Stimulated activated CD4-positive, alpha-beta T cell treated with anti-CD3 and anti-CD28 coated beads, TNF-alpha, amount 100 ng/mL, for 4 hours (primary cell): ENCODE results near the gene ISL2.
"Not testable (repeated sequence)": the region's sequence is repeated elsewhere in the genome, so short reads cannot be mapped to it uniquely, and the experiment has no call there.

ENCODE experiments used
- DNase-seq, 3 experiments: peaks; one replicate each; pipeline ENCODE4 v3.0.0-alpha.2; 2020; ENCODE audit warnings: low read depth in 3 of 3

ISL2 gene

DNA sequence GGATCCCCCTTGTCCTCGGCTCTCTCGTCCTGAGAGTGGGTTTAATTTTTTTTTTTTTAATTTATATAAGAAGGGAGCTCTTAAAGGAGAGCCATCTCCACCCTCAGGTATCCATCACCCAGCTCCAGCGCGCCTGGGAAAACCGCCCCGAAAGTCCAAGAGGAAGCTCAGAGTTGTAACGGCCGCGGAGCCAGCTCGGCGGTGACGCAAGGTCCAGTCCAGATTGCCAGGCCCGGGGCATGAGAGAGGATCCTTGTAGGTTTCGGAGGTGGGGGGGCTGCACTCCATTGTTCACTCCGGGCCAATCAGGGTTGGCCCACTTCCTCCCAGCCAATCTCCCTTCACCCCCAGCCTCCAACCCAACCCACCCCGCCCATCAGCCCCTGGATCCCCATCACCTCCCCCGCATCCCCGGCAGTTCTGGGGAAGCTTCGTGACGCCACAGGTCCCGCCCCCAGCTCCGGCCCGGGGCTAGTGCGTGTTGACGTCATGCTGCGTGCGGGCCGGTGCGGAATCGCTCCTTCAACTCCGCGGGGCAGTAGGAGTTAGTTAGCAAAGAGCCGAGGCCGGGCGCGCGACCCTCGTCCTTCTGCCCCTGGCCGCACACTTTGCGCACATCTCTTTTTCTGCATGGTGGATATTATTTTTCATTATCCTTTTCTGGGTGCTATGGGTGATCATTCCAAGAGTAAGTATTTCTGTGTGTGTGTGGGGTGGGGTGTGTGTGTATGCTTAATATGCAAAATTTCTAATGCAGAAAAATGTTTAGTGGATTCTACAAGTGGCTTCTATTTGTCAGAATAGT is at the start of gene ISL2:
Gene ISL2 (plus strand): TSS at position 520 of the 805 bp plus-strand sequence. CDS start 111 bp downstream, at position 631.
- DNase-seq = peak in 2 of 3 experiments; percentile 26 to 45

DNA sequence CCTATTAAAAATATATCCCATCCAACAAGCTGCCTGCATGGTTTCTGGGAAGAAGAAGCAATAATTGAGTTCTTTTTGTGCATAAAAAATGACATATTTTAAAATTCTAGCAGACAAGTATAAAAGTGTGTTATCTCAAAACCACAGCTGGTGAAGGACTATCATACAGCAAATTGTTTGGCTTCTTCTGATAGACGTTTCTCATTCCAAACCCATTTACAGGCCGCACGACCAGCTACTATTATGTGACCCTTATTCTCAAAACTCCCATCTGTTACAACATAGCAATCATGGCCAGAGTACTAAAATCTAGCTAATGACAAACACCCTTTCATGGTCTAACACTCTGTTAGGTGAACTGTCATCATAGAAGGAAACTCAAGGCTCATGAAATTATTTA is 47.0 kb upstream of the ISL2 start:
- no peak for DNase-seq

DNA sequence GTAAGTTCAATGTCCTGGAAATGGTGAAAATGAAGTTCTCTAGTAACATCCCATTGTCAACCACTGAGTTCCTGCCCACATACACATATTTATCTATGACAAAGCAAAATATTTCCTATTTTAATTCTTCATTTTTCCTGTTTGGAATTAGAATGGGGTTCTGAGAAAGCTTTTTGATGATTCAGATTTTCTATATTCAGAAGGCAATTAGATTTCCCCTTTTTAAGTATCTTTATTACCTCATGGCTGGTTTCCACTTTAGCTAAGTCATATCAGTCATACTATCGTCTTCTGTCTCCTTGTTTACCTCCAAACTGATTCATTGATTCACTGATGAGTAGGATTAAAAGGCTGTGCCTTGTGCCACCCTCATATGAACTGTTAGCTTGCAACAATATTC is 43.2 kb upstream of the ISL2 start:
- no peak for DNase-seq

DNA sequence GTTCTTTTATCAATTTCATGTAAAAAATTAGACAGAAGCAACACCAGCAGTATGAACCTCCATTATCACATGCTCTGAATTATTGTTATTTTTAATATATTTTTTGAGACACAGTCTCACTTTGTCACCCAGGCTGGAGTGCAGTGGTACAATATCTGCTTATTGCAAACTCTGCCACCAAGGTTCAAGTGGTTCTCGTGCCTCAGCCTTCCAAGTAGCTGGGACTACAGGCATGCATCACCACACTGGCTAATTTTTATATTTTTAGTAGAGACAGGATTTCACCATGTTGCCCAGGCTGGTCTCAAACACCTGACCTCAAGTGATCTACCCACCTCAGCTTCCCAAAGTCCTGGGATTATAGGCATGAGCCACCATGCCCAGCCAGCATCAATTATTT is 42.1 kb upstream of the ISL2 start:
- DNase-seq = not testable (repeated sequence)

DNA sequence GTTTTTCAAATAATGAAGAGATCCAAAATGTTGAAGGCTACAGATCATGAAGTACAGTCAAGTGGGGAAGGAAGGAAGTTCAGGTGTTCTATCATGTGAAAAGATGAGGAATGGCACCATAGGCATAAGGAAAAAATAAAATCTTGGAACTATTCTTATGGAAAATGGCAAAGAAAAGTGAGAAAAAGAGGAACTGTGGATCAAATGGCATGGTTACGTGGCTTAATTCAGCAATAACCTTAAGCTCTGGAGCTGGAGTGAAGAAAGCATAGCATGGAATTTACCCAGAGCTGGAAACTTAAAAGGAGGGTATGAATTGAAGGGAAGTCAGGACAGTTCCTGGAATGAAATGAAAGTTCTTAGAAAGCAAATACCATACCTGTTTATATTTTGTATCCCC is 39.7 kb upstream of the ISL2 start:
- no peak for DNase-seq

DNA sequence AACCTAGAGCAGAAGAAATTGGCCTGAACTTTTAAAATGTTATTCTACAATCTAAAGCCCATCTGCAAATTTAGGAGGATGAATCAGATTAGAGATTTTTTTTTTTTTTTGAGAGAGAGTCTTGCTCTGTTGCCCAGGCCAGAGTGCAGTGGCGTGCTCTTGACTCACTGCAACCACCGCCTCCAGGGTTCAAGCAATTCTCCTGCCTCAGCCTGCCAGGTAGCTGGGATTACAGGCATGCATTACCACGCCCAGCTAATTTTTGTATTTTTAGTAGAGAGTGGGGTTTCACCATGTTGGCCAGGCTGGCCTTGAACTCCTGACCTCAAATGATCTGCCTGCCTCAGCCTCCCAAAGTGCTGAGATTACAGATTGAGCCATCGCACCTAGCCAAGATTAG is 38.6 kb upstream of the ISL2 start:
- not testable (repeated sequence) for DNase-seq

DNA sequence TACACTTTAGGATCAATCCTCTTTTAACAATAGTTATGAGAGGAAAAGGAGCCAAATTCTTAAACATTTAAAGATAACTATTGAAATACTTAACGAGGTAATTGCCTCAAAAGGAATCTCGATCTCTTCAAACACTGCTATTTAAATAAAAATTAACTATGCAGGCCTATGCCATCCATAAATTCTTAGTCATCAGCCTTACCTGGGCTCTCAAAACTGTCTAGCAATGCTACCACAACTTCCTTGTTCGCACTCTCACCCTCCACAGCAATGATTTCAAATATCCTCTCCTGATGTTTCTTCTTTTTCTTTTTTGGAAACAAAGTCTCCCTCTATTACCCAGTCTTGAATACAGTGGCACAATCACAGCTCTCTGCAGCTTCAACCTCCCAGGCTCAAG is 37.6 kb upstream of the ISL2 start:
- DNase-seq = no peak

DNA sequence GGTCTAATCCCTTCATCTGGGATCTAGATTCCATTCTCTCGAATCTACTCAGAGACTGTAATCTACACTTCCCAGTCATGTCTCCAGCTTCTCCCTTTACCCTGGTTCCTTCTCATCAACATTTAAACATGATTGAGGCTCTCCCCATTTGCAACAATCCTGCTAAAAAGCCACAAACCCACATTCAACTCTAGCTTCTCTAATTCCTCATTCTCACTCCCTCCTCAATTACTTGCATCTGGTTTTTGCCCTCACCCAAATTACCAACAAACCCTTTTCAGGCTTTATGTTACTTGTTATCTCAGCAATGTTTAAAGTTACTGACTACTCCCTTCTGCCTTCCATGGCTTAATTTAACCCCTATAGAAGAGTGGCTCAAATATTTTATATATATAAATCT is 36.8 kb upstream of the ISL2 start:
- no peak for DNase-seq

DNA sequence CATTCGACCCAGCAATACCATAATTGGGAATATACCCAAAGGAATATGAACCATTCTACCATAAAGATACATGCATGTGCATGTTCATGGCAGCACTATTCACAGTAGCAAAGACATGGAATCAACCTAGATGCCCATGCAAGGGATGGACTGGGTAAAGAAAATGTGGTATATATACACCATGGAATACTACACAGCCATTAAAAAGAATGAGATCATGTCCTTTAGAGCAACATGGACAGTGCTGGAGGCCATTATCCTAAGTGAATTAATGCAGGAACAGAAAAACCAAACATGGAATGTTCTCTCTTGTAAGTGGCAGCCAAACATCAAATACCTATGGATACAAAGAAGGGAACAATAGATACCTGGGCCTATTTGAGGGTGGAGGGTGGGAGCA is 32.7 kb upstream of the ISL2 start:
- DNase-seq = no peak

DNA sequence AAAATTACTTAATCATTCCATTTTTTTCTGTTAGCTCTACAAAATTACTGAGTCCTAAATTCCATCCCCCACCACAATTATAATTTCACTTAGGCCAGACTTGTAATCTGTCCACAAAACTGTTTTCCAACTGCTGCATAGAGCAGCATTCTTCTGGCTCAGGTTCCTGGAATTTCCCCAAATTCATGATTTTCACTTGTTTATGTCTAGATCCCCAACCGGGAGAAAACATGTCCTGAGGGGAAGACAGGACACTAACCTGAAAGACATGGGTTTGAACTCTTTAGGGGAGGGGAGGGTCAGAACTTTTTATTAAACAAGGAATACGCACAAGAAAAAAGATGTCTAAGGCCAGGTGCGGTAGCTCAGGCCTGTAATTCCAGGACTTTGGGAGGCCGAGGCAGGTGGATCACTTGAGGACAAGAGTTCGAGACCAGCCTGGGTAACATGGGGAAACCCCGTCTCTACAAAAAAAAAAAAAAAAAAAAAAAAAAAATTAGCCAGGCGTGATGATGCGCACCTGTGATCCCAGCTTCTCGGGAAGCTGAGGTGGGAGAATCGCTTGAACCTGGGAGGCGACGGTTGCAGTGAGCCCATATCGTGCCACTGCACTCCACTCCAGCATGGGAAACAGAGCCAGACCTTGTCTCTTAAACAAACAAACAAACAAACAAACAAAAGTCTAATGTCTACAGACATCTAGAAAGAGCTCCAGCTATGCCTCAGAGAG is 26.8 kb upstream of the ISL2 start:
- DNase-seq = no peak

DNA sequence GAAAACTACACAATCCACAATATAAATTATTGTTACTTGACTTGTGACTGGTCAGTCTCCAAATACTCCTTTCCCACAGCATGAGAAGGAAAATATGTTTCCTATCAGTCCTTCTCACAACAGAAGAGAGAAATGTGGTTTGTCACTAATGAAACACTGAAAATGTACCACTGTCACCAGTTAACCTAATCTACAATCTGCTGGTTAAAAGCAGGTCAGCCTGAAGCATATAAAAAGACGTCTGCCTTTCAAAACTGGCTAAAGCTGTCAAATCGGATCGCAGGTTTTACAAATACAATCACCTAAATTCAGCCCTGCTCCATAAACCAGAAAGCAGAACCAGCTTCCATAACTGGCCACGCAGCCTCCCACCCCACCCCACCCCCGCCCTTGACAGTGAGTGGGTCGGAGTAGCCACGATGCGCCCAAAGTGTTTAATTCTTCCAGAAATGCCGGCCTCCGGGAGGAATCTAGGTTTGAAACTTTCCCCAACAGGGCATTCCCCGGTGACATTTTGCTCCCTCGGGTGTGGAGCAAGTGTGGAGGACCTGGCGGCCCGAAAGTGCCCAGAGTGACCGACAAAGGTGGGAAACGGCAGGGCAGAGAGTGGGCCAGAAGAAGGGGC is 26.0 kb upstream of the ISL2 start:
- DNase-seq = no peak

DNA sequence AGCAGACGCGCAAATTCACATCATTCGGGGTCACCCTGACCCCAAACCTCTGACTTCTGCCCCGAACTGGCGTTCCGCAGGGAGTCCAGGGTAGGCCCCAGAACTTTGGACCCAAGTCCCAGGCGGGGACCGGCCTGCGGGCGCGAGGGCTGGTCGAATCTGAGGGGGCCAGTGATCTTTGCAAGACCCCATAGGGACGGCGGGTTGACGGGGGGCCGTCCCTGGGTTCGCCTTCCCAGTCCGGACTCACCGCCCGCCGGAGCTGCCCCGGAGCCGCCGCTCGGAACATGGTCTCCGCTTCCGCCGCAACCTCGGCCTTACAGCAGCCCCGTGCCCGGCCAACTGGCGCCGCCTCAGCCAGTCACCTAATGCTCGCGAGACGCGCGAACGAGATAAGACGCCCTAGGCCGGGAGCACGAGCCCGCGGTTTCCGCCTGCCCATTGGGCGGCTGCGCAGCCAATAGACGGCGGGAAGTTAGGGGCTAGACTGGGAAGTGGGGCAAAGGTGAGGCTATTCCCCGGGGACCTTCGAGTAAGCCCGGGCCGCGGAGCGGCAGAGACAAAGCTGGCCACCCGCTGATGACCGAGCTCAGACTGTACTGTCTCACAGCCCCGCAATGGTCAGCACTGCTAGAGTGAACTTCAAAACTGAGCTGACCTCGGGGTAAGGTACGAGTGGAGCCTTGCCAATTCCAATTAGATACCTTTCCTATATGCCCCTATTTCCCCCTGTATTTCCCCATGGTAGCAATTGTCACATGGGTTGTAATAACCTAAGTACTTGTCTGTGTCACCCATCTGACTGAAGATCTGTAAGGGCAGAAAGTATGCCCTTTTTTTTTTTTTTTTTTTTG is 25.2 kb upstream of the ISL2 start, which contains the start of gene ETFA:
Gene ETFA (minus strand): TSS at position 370 of the 854 bp plus-strand sequence. CDS start 81 bp downstream, at position 289.
- DNase-seq = peak; percentile 77 to 87 (median 85)

DNA sequence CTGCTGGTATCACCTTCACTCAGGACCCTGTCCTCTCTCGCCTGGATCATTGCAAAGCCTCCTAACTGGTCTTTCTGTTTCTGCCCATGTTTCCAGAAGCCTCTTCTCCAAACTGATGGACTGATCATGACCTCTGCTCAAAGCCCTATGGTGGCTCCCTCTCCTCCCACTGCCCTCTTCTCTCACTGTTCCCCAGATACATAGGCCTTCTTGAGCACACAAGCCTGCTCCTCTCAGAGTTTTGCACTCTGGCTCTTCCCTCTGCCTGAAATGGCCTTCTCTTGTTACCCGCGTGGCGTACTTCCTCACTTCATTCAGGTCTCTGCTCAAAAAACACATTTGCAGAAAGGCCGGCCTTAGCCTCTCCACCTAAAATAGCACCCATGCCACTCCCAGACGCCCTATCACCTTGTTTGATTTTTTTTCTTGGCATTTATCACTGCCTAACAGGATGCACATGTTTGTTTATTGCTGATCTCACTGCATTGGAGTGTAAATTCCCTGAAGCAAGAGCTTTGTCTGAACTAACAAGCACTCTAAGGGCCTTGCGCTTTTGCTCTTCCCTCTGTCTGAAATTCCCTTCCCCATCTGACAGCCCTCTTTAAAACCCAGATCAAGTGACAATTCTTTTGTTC is 23.9 kb upstream of the ISL2 start:
- no peak for DNase-seq

DNA sequence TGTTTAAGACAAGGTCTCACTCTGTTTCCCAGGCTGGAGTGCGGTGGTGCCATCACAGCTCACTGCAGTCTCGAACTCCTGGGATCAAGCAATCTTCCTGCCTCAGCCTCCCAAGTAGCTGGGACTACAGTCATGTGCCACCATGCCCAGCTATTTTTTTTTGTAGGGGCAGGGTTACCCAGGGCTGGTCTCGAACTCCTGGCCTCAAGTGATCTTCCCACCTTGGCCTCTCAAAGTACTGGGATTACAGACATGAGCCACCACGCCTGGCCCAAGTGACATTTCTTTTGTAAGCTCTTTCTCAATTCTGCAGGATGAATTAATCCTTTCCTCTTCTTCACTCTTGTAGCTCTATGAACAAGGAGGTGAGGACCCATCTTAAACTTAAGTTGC is 23.4 kb upstream of the ISL2 start:
- DNase-seq = not testable (repeated sequence)

DNA sequence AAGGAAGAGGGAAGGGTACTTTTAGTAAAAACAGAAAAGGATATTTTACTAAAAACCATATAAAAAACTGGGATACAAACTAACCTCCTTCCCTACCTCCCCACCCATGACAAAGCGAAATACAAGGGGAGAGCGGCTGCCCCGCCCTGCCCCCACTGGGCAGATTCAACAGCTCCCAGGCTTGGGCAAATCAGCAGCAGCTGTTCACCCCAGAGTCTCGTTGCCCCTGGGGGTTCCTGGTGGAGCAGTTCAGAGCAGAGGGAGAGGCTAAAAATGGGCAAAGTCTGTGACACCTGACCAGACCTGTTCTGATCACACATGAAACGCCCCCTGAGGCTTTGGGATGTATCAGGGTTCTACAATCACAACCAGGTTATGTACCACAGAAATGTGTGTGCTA is 22.8 kb upstream of the ISL2 start:
- DNase-seq = no peak

DNA sequence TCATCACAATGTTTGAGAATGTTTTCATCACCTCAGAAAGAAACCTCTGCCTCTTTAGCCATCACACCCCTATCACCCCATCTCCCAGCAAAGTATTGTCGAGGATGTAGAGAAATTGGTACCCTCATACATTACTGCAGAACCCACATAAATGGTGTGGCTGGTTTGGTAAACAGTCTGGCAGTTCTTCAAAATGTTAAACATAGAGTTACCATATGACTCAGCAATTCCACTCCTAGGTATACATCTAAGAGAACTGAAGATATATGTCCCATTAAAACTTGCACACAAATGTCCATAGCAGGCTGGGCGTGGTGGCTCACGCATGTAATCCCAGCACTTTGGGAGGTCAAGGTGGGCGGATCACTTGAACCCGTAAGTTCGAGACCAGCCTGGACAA is 16.6 kb upstream of the ISL2 start:
- no peak for DNase-seq

DNA sequence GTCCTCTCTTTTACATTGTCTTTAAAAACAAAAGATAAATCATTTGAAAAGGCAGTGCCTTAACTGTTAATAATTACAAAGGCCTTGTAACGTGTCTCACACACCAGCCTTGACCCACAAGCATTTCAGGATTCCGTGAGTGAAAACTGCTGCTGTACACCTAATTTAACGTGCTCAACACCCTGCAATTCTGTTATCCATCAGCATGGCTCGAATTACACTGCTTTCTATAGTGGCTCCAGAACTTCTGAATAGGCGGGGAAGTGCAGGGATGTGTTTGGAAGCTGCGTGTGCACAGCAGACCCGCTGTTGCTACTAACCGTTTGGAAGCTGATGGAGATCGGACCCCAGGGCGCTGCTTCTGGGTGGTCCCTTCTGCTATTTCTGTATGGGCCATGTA is 15.4 kb upstream of the ISL2 start:
- no peak for DNase-seq

DNA sequence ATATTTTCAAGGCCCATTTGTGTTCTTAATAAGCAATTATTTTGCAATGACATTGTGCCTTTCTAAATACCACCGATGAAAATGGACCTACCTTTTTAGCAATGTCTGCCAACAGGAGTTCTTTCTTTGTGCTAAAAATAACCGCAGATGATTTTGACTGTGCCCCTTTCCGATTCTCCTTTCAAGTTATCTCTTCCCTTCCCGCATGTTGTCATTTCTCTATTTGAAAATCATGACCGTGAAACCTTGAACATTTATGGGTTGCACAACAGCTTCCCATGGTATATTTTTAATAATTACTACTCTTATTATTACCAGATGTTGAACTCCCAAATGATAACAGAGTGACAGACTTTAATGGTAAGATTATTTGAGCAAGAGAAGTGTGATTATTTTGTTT is 15.0 kb upstream of the ISL2 start:
- DNase-seq = no peak

DNA sequence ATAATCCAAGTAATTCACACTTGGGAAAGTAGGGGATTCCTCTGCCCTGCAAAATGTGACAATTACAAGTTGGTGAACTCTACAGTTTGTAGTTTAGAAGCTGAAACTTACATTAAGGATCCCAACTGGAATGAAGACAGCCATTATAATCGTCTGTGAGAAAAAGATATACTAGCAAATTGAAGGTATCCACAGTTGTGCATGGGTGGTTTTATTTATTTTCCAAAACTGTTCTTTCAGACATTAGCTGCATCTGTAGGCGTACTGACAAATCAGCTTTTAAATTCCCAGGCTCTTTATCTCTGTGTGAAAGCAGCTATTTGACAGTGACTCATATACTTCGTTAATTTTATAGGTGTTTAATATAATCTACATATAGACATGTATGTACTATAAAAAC is 12.5 kb upstream of the ISL2 start:
- no peak for DNase-seq

DNA sequence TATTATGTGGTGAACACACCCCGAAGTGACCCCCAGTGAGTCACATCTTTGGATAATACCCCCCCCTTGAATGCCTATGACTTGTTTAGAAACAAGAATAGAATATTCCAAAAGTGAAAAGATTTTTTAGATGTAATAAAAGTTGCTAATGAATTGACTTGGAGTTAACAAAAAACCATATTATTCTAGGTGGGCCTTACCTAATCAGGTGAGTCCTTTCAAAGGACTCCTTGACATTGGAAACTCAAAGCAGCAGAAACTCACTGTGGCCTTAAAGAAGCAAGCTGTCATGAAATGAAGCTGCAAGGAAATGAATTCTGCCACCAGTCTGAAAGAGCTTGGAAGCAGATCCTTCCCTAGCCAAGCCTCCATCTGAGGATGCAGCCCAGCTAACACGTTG is 10.9 kb upstream of the ISL2 start:
- no peak for DNase-seq
